NK-92 (cell line): ENCODE results near the gene NPHP4.

Source experiments
- DNase-seq: peaks from one replicate; lab custom pipeline; 2025; ENCODE audit not compliant: unreplicated experiment; lab: John Stamatoyannopoulos, UW

Gene NPHP4

GRCh38 chr1:5883129-5884048, 108.8 kb downstream of the NPHP4 start:
- DNase-seq: no peak

GRCh38 chr1:5882367-5883128, 109.7 kb downstream of the NPHP4 start:
- DNase-seq: no peak

GRCh38 chr1:5881526-5882222, 110.6 kb downstream of the NPHP4 start:
- no peak for DNase-seq

GRCh38 chr1:5880630-5881405, 111.4 kb downstream of the NPHP4 start:
- DNase-seq: no peak

- DNase-seq: no peak
Measured at GRCh38 chr1:5879421-5879820, 112.8 kb downstream of the NPHP4 start.

- no peak for DNase-seq
Measured at GRCh38 chr1:5878971-5879370, 113.3 kb downstream of the NPHP4 start.

- DNase-seq: no peak
Measured at GRCh38 chr1:5877683-5878530, 114.3 kb downstream of the NPHP4 start.

- no peak for DNase-seq
Measured at GRCh38 chr1:5877001-5877400, 115.2 kb downstream of the NPHP4 start.

- DNase-seq: no peak
Measured at GRCh38 chr1:5876094-5876650, 116.1 kb downstream of the NPHP4 start.

GRCh38 chr1:5875345-5875910, 116.8 kb downstream of the NPHP4 start:
- DNase-seq: no peak

- DNase-seq: no peak
Measured at GRCh38 chr1:5874416-5875110, 117.7 kb downstream of the NPHP4 start.

- no peak for DNase-seq
Measured at GRCh38 chr1:5873556-5873955, 118.7 kb downstream of the NPHP4 start.

- no peak for DNase-seq
Measured at GRCh38 chr1:5872886-5873285, 119.3 kb downstream of the NPHP4 start.

GRCh38 chr1:5868931-5869500, 123.2 kb downstream of the NPHP4 start:
- no peak for DNase-seq

GRCh38 chr1:5865774-5866173, 126.5 kb downstream of the NPHP4 start:
- DNase-seq: no peak

GRCh38 chr1:5865056-5865455, 127.2 kb downstream of the NPHP4 start:
- DNase-seq: no peak

GRCh38 chr1:5864256-5864655, 128.0 kb downstream of the NPHP4 start:
- DNase-seq: no peak

GRCh38 chr1:5863238-5863637, 129.0 kb downstream of the NPHP4 start:
- DNase-seq: no peak
